GM15510 (cell line): ENCODE data around the gene REPIN1.

Experiments
- POLR2A ChIP-seq: IDR thresholded peaks from 3 replicates; pipeline ENCODE4 v1.6.1; 2011; ENCODE audit warnings: borderline replicate concordance; ENCODE audit not compliant: insufficient read length; ENCODE audit errors: extremely low read depth

Gene REPIN1

GRCh38 chr7:150382123-150382843 is 13.7 kb downstream of the REPIN1 start:
- peak; percentile 7 for TF ChIP-seq POLR2A

- no peak for TF ChIP-seq POLR2A
These were observed 14.2 kb downstream of the REPIN1 start for GRCh38 chr7:150382844-150383225.

- TF ChIP-seq POLR2A = no peak
These were observed 15.2 kb downstream of the REPIN1 start for GRCh38 chr7:150383710-150384397.

GRCh38 chr7:150384406-150385301 is 16.0 kb downstream of the REPIN1 start:
- no peak for TF ChIP-seq POLR2A

GRCh38 chr7:150385302-150385723 is 16.7 kb downstream of the REPIN1 start:
- no peak for TF ChIP-seq POLR2A

- no peak for TF ChIP-seq POLR2A
These were observed 19.7 kb downstream of the REPIN1 start for GRCh38 chr7:150388306-150388705.

GRCh38 chr7:150388709-150389531 is 20.3 kb downstream of the REPIN1 start:
- TF ChIP-seq POLR2A = no peak

- TF ChIP-seq POLR2A = no peak
These were observed 20.9 kb downstream of the REPIN1 start for GRCh38 chr7:150389532-150389816.

GRCh38 chr7:150390205-150390604 is 21.6 kb downstream of the REPIN1 start:
- TF ChIP-seq POLR2A = no peak

- no peak for TF ChIP-seq POLR2A
These were observed 24.7 kb downstream of the REPIN1 start for GRCh38 chr7:150393325-150393724.

- no peak for TF ChIP-seq POLR2A
These were observed 27.8 kb downstream of the REPIN1 start for GRCh38 chr7:150396426-150396825.

GRCh38 chr7:150396851-150397260 is 28.2 kb downstream of the REPIN1 start:
- TF ChIP-seq POLR2A = no peak

- no peak for TF ChIP-seq POLR2A
These were observed 28.9 kb downstream of the REPIN1 start for GRCh38 chr7:150397346-150398107.
